ENCODE results near the gene TLK1.

- no peak for TF ChIP-seq POLR2AphosphoS5 (IDR thresholded peaks at IDR 0.05)
- no peak for TF ChIP-seq POLR2A (IDR thresholded peaks at IDR 0.05)
These were observed 19.4 kb downstream of the TLK1 start for GRCh38 chr2:171141320-171141719.

Data from sigmoid colon (tissue), 4 donors.